Heart left ventricle (tissue), 16 donors: Measurements from ENCODE around the gene ACTA2. TPM values are rescaled to one million over a fixed set of nuclear protein-coding genes. Genes with fewer than 3 reads are reported as not detected.

Experiments used
- ATAC-seq, 4 donors: fragments of 200-7000 bp; cut with Tn5 transposase; one replicate each; pipeline ENCODE4 v1.9.1; 2020 to 2022; ENCODE audit warnings: moderate library complexity in 4 of 4, mild to moderate bottlenecking in 3 of 4, moderate number of reproducible peaks in 1 of 4
- DNase-seq, 5 donors: peaks; one replicate each; pipeline ENCODE4 v3.0.0-alpha.2; 2020
- H3K27ac ChIP-seq, 12 donors: fragments of 200-600 bp; sonication (generic) in 4 of 12; one replicate each; pipeline versions ENCODE4 v1.5.0 to v1.8.0; 2016 to 2022; ENCODE audit warnings: mild to moderate bottlenecking in 2 of 12
- H3K27me3 ChIP-seq, 9 donors: fragments of 200-600 bp; sonication (generic) in 2 of 9; one replicate each; pipeline versions ENCODE4 v1.5.1 to v1.8.0; 2016 to 2022; ENCODE audit warnings: mild to moderate bottlenecking in 3 of 9
- H3K36me3 ChIP-seq, 9 donors: fragments of 200-600 bp; sonication (generic) in 2 of 9; one replicate each; pipeline versions ENCODE4 v1.5.0 to v1.8.0; 2018 to 2022; ENCODE audit warnings: mild to moderate bottlenecking in 2 of 9
- H3K4me1 ChIP-seq, 12 donors: fragments of 200-600 bp; sonication (generic) in 4 of 12; one replicate each; pipeline versions ENCODE4 v1.5.0 to v1.8.0; 2016 to 2022; ENCODE audit warnings: mild to moderate bottlenecking in 3 of 12
- H3K4me3 ChIP-seq, 12 donors: fragments of 200-600 bp; sonication (generic) in 4 of 12; one replicate each; pipeline versions ENCODE4 v1.5.0 to v1.8.0; 2017 to 2022; ENCODE audit warnings: mild to moderate bottlenecking in 9 of 12, moderate library complexity in 4 of 12
- H3K9me3 ChIP-seq, 12 donors: fragments of 200-600 bp; sonication (generic) in 4 of 12; one replicate each; pipeline versions ENCODE4 v1.5.0 to v1.8.0; 2016 to 2022; ENCODE audit warnings: mild to moderate bottlenecking in 1 of 12
- POLR2A ChIP-seq, 2 donors: fragments of 450-650 bp; IDR thresholded peaks; one replicate each; pipeline ENCODE4 v1.6.1; 2017; ENCODE audit warnings: antibody characterized with exemption in 2 of 2, mild to moderate bottlenecking in 2 of 2, moderate library complexity in 2 of 2
- WGBS, 4 donors: extraction: QIAGEN DNeasy Blood & Tissue Kit in 2 of 4; methylation state at CpG; one replicate each; pipeline versions ENCODE4 v1.1.5 to v1.1.7; 2013 to 2018; 5-methylcytosine and 5-hydroxymethylcytosine counted together
- intact Hi-C, 10 donors: fragments of 100-400 bp; cut with DNase I; formaldehyde crosslinking; loops; one replicate each; pipeline versions ENCODE4 v1.11.1 to v1.14.2; 2022
- polyA plus RNA-seq, 2 donors: library from polyadenylated mRNA; stranded (reverse); fragments of 200-250 nt; gene quantifications; one replicate each; pipeline ENCODE4 v1.2.3, GENCODE V29; 2013
- total RNA-seq, 9 donors: library from RNA; depleted of rRNA in 2 of 9; stranded (reverse); fragments of >200 nt in 2 of 9; fragmentation: NEBNext Ultra II Directional in 3 of 9; extraction: Animal tissue kit (Norgen Biotek cat#: 25700) in 3 of 9; gene quantifications; one replicate each; pipeline versions ENCODE4 v1.1.0 to v1.2.4, GENCODE V29; 2016 to 2023
- TF ChIP-seq, protein P1 (sequence below), 12 donors: fragments of 200-600 bp; sonication (generic) in 4 of 12; IDR thresholded peaks; one replicate each; pipeline versions ENCODE4 v1.5.0 to v1.8.0; 2018 to 2022; ENCODE audit warnings: antibody characterized with exemption in 12 of 12, mild to moderate bottlenecking in 5 of 12
- donor health status: ischemic (EF 13 %, LVEDD 7.1; RV severe dilation, severe dysfunction).
- donor health status: healthy with polysubstance abuse.
- donor health status: DM: no; HTN: yes; CAD: no.
- donor health status: DM: no; HTN: no; CAD: no.
- donor health status: ischemic (EF 25% LVEDD 6.9; RV normal size, moderate dysfunction).
- donor health status: ischemic (EF 25% LVEDD 5.7; RV mildly dilated, moderate dysfunction).
- donor health status: healthy.
- donor health status: DM: yes; HTN: yes; CAD: no.
- donor health status: ischemic (EF 35%, LVEDD 5.7; RV mildly dilated, moderate dysfunction).
- donor health status: nonischemic (EF 11% LVEDD 7.7; RV severe dilation, severe dysfunction).
- donor health status: DM: yes; HTN: yes; CAD: no.
- donor health status: PGD.
- donor health status: ischemic (EF 29% LVEDD 5.4; RV normal size, mild dysfunction).
- donor health status: nonischemic (EF 23%, LVEDD 6.1; RV moderate dilation, normal function).

The ACTA2 gene
- total and polyA plus RNA-seq, 11 donors: 70.9 to 244 (median 110) TPM

GRCh38 chr10:88922041-88922440 lies 30.5 kb downstream of the ACTA2 start:
- peaks cover 0 to 38% (median 14%) of the 10 kb centered on the region in 12 donors for H3K4me1 ChIP-seq
- no peaks in the 10 kb centered on the region for H3K27me3 ChIP-seq
- no peak overlapping the region for H3K4me3 ChIP-seq
- DNase-seq: no peak
- no peaks in the 10 kb centered on the region for H3K9me3 ChIP-seq
- WGBS, 4 donors: 81 to 85% (median 82%) methylated on average over 2 of the region's 2 CpGs
- TF ChIP-seq POLR2A (IDR thresholded peaks at IDR 0.05): no peak
- no peak overlapping the region for H3K27ac ChIP-seq
- no peak for ATAC-seq
- H3K36me3 ChIP-seq: peaks cover 0 to 15% (median 0%) of the 10 kb centered on the region in 9 donors
- intact Hi-C loops: no loop called here

DNA sequence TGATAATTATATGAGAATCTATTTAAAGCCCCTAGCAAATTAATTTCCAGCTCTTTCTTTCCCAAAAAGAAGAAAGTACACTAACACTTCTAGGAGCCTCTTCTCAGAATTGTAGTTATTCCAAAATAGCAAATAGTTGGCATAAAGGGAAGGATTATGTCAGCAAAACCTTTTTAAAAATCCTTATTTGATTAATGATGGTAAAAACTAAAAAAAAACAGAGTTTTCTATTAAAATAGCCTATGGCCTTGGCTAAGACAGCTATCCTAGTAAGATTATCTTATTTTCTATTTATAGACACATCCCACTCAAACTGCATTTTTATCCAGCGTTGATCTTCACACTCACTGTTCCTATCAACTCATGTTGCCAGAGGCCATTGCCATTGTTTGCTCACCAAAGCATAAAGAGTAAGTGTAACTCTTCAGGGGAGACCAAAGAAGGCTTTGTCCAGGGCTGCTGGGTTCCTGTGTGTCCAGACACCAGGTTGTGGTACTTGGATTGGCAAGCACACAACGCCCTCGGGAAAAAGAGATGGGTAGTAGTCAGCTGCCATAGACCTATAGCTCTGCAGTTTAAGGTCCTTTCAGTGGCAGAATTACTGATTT lies 31.5 kb downstream of the ACTA2 start:
- TF ChIP-seq, protein P1, sequence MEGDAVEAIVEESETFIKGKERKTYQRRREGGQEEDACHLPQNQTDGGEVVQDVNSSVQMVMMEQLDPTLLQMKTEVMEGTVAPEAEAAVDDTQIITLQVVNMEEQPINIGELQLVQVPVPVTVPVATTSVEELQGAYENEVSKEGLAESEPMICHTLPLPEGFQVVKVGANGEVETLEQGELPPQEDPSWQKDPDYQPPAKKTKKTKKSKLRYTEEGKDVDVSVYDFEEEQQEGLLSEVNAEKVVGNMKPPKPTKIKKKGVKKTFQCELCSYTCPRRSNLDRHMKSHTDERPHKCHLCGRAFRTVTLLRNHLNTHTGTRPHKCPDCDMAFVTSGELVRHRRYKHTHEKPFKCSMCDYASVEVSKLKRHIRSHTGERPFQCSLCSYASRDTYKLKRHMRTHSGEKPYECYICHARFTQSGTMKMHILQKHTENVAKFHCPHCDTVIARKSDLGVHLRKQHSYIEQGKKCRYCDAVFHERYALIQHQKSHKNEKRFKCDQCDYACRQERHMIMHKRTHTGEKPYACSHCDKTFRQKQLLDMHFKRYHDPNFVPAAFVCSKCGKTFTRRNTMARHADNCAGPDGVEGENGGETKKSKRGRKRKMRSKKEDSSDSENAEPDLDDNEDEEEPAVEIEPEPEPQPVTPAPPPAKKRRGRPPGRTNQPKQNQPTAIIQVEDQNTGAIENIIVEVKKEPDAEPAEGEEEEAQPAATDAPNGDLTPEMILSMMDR (IDR thresholded peaks at IDR 0.05): no peak
- no peak for TF ChIP-seq POLR2A (IDR thresholded peaks at IDR 0.05)
- 56 to 63% (median 58%) methylated on average over 3 of the region's 3 CpGs for WGBS, 4 donors
- Histone ChIP-seq H3K9me3 (no peaks in the 10 kb centered on the region), H3K4me1 (peaks cover 0 to 29% (median 5%) of the 10 kb centered on the region in 12 donors), H3K27ac (peak overlapping the region in 1 of 12 donors; percentile 11), H3K36me3 (peaks cover 0 to 15% (median 0%) of the 10 kb centered on the region in 9 donors), H3K4me3 (no peak overlapping the region), H3K27me3 (no peaks in the 10 kb centered on the region)
- intact Hi-C loops: no loop called here
- DNase-seq: no peak
- ATAC-seq: no peak

DNA sequence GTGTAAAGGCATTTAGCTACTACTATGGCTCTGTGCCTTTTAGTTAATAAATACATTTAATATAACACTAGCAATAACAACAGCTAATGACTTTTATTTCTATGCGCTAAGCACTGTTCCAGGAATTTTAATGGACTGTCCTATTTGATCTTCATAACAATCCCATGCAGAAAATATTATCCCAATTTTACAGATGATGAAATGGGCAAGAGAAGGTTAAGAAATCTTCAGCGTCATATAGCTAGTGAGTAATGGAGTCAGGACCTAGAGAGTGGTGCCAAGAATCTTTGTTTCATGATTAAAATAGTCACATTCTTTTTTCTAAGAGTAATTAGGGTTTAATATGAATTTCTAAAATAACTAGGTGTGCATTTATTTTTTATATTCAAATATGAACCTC lies 32.4 kb downstream of the ACTA2 start:
- WGBS, 4 donors: 48 to 51% (median 50%) methylated on average over 2 of the region's 2 CpGs
- DNase-seq (no peak), ATAC-seq (no peak)
- TF ChIP-seq, protein P1 (IDR thresholded peaks at IDR 0.05): no peak
- no peak for TF ChIP-seq POLR2A (IDR thresholded peaks at IDR 0.05)
- H3K4me3 ChIP-seq: no peak overlapping the region
- H3K4me1 ChIP-seq: peaks cover 0 to 20% (median 3%) of the 10 kb centered on the region in 12 donors
- intact Hi-C loops: no loop called here
- H3K9me3 ChIP-seq: no peaks in the 10 kb centered on the region
- peaks cover 0 to 15% (median 0%) of the 10 kb centered on the region in 9 donors for H3K36me3 ChIP-seq
- no peak overlapping the region for H3K27ac ChIP-seq
- no peaks in the 10 kb centered on the region for H3K27me3 ChIP-seq

- Histone ChIP-seq H3K9me3 (no peaks in the 10 kb centered on the region), H3K27ac (no peak overlapping the region), H3K4me1 (peaks cover 0 to 16% (median 3%) of the 10 kb centered on the region in 12 donors), H3K27me3 (no peaks in the 10 kb centered on the region), H3K36me3 (peaks cover 0 to 20% (median 0%) of the 10 kb centered on the region in 9 donors), H3K4me3 (no peak overlapping the region)
- no peak for TF ChIP-seq POLR2A (IDR thresholded peaks at IDR 0.05)
- TF ChIP-seq, protein P1 (IDR thresholded peaks at IDR 0.05): no peak
- ATAC-seq: no peak
- 92 to 93% (median 92%) methylated on average over 1 of the region's 1 CpG for WGBS, 4 donors
- DNase-seq: no peak
- intact Hi-C loops: no loop called here
Observed at GRCh38 chr10:88919041-88919440, 33.5 kb downstream of the ACTA2 start.
